Astrocyte of the hippocampus (primary cell): ENCODE data around the gene THOC6.

Source experiments
- DNase-seq: peaks from one replicate; pipeline ENCODE4 v3.0.0; 2011; ENCODE audit warnings: low read depth, low spot score

THOC6 gene

DNA sequence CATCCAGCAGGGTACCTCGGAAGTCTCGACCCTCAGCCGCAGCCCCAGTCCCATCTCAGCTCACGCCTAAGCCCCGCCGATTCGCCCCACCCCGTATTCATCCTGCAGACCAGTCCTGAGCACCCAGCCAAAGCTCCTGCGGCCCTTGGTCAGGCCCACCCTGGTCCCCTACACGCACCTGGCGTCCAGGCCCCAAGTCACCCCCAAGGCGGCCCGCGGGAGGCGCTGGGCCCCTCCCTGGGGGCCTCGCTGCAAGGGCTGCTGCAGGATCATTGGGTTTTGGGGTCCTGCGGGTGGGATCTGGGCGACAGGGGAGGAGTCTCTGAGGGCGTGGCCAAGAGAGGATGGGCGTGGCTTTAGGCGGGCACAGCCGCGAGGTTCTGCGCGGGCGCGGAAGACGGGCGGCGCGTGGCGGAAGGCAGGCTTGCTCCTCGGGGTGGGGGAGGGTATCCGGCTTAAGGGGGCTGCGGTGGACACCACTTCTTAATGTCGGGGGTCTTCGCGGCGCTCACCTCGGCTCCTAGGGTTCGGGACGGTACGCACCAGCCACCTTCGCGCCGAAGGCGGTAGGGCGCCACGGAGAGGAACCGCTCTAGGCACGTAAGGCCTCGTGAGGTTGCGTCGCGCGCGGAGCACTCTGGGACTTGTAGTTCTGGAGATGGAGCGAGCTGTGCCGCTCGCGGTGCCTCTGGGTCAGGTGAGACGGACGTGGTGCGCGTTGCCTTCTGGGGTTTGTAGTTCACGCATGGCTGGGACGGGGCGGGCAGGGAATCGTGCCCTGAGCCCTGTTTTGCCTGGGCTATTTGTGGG lies at the start of gene THOC6, which contains the start of gene HCFC1R1:
Gene THOC6 (plus strand): TSS at position 367 of the 810 bp plus-strand sequence. CDS start 292 bp downstream, at position 659.
Gene HCFC1R1 (minus strand): TSS at position 274 of the 810 bp plus-strand sequence. CDS start 1 bp downstream, at position 273.
- DNase-seq = peak; percentile 99

DNA sequence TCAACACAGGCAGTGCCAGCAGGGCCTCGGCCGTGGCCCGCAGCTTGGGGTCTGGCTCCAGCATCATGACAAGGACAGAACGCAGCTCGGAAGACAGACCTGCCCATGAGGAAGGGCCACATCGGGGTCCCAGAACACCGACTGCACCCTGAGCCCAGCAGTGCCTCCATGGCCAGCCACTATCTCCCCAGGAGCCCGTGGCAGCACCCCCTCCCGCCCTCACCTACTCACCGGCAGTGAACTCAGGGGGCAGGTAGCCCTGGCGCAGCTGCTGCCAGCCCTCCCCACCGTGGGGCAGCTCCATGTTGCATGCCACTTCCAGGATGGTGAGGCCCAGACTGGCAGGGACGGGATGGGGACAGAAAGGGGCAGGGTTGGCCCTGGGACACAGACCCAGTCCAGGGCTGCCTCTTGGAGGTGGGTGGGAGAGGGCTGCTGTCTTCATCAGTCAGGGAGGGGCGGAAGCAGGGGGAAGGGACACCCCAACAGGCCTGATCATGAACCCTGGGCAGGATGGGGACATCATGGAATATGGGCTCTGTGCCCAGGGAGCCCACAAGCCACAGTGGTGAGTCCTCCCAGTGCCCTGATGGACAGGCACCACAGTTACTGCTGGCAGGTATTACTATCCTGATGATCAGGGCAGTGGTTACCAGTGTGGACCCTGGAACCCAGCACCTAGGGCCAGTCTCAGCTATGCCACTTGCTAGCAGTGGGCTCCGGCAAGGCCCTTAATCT lies 49.3 kb upstream of the THOC6 start:
- DNase-seq = no peak

DNA sequence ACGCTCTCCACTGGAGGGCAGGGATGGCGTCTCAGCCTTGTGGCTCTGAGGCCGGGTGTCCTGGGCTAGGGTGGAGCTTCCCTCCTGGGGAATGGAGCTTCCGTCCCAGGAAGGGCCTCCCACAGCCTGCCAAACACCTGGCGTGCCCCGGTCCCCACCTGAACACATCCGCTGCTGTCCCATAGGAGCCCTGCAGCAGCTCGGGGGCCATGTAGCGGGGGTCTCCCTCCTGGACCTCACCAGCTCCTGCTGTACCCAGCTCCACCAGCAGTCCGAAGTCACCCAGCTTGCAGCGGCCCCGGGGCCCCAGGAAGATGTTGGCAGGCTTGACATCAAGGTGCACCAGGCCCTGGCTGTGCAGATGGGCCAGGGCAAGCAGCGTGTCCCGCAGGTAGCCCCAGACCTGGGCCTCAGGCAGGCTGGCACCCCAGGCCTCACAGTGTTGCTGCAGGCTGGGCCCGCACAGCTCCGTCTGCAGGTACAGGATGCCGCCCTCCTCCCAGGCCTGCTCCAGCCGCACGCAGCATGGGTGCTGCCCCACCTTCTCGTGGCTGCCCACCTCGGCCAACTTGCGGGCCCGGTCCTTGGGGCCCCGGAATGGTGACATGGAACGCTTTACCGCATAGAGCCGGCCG lies 48.6 kb upstream of the THOC6 start:
- DNase-seq = no peak

DNA sequence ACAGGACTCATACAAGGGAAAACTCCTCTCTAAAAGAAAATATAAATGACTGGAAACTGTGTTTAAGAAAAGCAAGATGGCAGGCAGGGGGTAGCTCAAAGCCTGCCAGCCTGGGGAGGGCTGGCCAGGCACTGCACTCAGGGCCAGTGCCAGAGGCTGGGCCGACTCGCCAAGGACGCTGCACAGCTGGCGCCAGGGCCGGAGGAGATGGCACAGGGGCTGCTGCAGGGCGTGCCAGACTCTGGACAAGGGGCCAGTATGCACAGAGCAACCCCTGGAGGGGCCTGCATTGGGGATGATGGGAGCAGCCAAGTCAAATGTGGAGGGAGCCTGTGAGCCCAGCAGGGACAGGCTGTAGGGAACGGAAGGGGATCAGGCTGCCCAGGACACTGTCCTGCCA lies 47.6 kb upstream of the THOC6 start:
- no peak for DNase-seq

DNA sequence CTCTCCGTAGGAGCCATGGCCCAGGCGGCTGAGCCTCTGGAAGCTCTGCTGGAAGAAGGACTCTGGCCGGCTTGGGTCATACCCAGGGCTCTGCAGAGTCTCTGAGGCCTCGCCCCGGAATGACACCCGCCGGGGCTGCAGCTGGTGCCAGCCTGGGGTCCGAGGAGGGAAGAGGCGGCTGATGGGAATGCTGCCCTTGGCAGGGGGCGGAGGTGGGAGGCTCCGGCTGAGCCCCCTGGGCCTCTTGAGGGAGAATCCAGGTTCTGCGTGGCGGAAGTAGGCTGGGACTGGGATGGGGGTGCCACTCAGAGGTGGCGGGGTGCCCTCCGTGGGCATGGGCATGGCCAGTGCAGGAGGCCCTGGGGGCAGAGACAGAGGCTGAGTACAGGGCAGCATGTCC lies 47.2 kb upstream of the THOC6 start:
- DNase-seq = no peak

DNA sequence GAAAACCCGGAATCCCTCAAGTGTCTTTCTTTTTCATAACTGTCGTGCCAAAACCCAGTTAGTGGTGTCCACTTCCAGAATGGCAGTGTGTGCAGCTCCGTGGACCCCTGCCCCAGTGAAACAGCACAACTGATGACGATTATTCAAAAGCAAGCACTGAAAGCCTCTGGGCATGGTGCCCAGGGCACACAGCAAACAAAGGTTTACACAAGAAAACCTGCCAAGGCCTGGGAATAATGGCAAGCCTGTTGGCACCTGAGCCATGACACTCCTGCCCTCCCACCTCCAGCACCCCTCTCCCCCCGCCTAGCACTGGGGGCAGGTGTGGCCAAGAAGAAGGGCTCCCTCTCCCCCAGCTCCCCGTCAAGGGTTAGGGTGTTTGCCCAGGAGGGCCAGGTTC lies 46.4 kb upstream of the THOC6 start:
- peak; percentile 75 for DNase-seq

DNA sequence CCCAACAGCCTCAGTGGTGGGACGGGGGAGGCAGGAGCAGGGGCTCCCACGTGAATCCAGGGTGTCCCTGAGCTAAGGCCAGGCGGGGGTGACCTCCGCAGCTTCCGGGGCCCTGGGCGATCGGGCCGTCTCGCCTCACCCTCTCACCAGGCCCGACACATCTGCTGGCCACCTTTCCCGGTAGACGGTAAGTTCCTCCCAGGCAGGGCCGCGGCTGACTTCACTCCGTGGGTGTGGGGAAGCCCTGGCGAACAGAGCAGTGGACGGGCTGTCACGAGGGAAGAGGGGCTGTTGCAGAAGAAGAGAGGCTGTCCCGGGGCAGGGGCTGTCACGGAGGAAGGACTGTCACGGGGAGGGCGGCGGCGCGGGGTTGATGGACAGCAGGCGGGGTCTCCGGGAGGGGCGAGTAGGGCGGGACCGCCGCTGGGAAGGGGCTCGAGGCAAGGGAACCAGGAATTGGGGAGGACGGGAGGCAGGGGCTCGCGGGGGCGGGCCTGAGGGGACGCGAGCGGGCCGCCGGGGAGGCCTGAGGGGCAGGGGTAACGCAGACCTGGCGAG lies 44.1 kb upstream of the THOC6 start:
- no peak for DNase-seq

DNA sequence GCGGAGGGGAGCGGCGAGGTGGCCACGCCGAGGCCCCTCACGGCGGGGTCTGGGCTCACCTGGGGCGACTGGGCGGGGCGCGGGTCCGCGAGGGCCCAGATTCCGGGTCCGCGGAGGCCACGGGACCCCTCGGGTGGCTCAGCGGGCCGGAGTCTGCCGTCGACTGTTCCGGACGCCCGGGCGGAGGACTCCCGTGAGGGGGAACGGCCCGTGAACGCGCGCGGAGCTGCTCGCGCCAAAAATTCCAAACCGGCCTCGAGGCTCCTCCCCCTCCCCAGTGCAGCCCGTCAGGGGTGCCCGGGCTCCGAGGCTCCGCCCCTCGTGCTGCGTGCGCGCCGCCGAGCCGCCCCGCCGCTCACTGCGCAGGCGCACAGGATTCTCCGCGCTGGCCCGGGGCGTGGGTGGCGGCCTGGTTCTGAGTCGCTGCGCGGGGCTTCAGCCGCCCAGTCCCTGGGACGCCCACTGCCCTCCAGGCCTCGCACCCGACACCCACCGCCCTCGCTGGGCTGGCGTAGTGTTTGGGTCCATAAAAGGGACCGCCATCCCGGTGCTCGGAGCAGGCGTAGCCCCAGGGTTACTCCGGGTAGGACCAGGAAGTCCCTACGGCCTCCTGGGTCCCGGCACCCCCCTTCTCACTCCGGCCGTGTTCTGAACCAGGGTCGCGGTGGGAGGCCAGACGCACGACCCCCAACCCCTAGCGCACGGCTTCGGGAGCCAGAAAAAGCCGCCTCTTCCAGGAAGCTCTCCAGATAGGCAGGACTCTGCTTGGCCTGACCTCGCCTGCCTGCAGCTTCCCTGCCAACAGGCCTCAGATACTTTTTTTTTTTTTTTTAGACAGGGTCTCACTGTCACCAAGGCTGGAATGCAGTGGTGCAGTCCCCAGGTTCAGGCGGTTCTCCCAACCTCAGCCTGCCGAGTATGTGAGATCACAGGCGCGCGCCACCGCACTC lies 43.3 kb upstream of the THOC6 start, which contains the start of gene PKMYT1:
Gene PKMYT1 (minus strand): TSS at position 220 of the 950 bp plus-strand sequence. CDS start 789 bp downstream, outside the sequence.
- DNase-seq = peak; percentile 96

DNA sequence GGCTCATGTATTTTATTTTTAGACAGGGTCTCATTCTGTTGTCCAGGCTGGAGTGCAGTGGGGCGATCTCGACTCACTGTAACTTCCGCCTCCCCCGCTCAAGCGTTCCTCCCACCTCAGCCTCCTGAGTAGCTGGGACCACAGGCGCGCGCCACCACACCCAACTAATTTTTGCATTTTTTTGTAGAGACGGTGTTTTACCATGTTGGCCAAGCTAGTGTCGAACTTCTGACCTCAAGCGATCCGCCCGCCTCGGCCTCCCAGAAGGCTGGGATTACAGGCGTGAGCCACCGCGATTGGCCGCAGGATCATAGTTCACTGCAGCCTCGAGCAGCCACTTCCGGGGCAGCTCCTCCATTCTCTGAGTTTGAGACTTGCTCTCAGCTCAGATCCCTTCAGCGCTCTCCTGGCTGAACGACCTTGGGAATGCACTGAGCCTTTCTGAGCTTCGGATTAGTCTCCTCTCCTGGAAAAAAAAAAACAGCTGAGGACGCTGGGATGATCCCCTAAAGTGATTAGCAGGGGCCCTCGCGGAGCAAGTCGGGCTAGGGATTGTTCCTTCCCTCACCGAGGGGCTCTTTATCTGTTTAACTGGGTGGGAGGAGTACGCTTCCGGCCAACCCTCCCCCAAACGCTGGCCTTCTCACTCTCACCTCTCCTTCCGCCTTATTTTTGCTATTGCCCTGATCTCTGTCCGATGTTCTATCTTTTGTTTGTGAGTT lies 42.5 kb upstream of the THOC6 start:
- DNase-seq = no peak

DNA sequence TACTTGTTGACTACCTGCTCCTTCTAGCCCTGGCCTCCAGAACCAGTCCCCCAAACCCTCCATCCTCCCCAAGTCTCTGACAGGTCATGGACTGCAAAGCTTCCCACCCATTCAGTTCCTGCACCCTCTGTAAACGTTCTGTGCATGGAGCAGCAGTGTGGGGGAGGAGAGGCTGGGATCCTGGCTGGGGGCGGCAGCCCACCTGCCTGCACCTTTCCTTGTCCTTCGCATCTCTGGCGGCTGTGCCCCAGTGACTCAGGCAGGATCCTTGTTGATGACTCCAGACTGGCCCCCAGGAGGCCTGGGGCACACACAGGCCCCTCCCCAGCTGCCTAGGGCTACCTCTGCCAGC lies 42.0 kb upstream of the THOC6 start:
- no peak for DNase-seq

DNA sequence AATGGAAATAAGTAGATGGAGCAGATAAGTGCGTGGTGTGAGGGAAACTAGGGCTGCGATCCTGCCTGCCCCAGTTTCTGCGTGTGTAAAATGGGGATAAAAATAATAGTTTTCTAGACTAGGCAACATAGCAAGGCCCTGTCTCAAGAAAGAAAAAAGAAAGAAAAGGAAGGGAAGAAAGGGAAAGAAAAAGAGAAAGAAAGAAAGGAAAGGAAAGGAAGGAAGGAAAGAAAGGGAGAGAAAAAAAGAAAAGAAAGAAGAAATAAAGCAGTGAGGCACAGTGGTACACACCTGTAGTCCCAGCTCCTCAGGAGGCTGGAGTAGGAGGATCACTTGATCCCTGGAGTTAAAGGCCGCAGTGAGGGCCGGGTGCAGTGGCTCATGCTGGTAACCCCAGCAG lies 41.4 kb upstream of the THOC6 start:
- no peak for DNase-seq

DNA sequence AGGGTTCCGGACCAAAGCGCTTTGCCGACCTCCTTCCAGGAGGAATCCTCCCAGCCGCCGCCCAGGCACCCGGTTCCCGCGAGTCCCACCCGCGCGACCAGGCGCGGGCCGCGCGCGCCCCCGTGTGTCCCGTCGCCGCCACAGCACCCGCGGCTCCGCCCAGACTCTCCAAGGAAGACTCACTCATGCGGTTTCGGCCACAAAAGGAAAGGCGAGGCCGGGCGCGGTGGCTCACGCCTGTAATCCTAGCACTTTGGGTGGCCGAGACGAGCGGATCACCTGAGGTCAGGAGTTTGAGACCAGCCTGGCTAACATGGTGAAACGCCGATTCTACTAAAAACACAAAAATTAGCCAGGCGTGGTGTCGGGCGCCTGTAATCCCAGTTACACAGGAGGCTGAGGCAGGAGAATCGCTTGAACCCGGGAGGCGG lies 40.1 kb upstream of the THOC6 start:
- DNase-seq = peak; percentile 95

DNA sequence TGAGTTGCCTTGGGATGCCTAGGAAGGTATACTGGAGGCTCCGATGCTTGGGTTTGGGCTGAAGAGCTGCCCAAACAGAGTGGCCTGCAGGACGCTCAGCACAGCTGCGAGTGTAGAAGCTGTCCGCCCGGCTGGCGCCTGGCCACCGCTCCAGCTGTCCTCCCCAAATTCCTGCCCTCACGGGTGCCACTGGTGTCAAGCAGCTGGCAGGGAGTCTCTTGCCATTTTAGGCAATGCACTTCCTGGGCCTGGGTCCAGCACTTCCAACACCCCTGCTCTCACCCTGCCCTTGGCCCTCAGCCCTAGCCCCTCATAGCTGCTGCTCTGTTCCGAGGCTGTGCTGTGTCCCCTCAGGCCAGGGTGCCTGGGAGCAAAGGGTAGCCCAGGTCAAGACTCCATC lies 38.4 kb upstream of the THOC6 start:
- no peak for DNase-seq

DNA sequence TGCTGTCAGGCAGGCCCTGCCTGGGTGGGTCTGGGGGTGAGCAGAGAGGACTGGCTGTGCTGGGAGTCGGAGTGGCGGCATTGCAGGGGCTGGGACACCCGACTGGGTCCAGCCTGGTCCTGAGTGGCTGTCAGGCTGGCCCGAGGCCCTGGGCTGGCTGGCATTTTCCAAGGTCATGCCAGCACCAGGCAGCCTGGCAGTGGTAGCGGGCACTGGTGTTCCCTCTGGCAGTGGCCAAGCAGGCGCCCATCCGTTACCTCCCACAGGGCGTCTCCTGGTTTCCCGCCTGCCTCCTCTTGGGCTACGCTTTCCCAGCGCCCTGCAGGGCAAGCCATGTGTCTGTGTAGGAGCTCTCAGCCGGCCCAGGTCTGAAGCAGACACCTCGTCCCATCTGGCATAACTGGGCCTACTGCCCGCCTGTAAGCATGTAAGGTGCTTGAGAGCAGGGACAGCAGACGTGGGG lies 37.9 kb upstream of the THOC6 start:
- no peak for DNase-seq

DNA sequence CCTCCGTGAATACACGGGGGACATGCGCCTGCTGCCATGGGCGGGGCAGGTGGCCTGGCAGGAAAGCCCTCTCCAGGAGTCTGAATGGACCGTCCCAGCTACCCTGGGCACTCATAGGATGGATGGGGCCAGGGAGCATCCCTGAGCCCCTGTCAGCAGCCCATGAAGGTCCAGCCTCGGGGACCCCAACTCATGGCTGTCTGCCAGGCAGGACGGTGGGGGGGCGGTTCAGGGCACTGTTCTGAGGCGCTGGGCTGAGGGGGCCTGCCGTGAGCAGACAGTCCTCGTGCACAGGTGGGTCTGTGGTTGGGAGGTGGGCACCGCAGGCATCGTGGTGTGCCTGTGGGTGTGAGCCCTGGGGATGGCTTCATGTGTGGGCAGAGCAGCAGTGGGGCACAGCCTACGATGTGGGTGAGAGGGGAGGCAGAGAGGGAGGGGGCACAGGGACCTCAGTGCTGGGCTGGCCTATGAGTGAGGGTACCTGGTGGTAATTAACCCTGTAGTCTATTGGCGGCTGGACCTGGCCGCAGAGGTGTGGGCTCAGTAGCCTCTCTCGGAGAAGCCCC lies 37.1 kb upstream of the THOC6 start:
- no peak for DNase-seq

DNA sequence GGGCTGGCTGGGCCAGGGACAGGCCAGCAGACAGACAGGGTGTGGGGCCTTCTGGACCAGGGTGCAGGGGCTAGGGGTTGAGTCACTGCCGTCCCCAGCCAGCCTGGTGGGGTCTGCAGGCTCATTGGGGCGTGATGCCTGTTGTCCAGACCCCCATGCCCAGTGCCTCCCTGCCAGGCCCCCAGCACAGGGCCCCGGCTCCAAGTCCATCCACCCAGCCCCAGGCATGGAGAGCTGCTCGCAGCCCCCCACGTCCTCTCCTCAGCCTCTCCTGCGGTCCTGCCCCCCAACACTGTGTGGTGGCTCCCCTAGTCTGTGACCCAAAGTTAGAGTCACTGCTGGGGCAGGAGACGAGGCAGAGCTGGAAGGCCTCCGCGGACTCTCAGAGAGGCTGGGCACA lies 36.5 kb upstream of the THOC6 start:
- no peak for DNase-seq

DNA sequence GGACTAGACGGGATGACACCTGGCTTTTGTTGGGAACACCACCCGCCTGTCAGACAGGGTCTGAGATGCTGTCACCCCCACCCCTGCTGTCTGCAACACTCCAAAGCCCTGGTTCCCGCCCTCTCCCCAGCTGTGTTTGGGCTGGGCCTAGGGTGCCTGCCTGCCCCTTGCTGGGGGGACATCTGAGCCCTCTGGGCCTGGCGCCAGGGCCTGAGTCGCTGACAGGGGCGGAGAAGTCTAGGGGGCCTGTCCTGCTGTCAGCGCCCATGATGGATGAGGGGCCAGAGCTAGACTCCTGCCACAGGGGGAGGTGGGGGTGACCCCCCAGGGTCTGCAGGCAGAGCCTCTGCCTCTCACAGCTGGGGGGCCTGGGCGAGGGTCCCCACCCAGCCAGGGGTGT lies 36.0 kb upstream of the THOC6 start:
- DNase-seq = no peak

DNA sequence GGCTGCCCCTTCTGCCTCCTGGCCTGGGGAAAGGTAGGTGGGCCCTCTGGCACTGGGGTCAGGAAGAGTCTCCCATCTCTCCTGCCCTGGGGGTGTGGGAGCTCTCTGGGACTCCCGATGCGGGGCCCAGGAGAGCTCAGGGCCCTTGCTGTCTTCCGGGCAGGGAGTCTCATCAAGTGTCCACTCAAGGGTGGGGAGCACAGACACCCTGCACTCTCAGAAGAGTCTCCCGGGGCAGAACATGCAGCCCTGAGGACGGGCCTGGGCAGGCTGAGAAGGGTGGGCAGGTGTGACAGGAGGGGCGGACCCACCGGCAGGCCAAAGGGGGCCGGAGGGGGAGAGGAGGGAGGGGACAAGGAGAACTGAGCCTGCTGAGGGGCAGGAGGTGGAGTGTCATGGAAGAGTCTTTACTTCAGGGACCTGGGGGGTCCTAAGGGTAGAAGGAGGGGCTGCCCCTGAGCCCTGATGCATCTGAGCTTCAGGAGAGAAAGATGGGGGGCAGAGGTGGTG lies 35.2 kb upstream of the THOC6 start:
- no peak for DNase-seq

DNA sequence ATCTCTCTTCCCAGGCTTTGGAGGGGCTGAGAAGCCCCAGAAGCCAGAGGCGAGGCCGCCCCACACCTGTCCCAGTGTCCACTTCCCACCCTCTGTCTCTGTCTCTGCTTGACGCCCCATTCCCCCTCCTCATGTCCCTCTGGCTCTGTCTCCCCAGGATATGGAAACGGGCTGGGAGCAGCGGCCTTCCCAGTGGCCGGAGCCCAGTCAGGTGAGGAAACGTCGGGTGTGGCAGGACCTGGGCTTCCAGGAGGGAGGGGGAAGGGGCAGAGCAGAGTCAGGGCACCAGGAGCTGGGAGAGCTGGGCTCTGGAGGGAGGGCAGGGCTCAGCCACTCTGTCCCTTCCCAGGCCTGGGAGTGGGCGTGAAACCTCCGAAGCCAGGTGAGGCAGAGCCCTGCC lies 32.9 kb upstream of the THOC6 start:
- no peak for DNase-seq
